HL-60 (cell line): ENCODE data around the gene TXNDC8.
A peak's percentile ranks its signal among the peaks of the same experiment; 100 is the strongest.
"Not testable (repeated sequence)": the region's sequence is repeated elsewhere in the genome, so short reads cannot be mapped to it uniquely, and the experiment has no call there.

Source experiments
- DNase-seq, 2 experiments: peaks; one replicate each; pipeline ENCODE4 v3.0.0-alpha.2; 2010 to 2020; ENCODE audit warnings: low read depth in 1 of 2, low spot score in 1 of 2
- H3K27ac ChIP-seq: fragments of 250-450 bp; sonication (Bioruptor Pico); replicated peaks from 2 replicates; pipeline ENCODE4 v1.5.1; 2020; ENCODE audit warnings: mild to moderate bottlenecking, moderate library complexity
- H3K27me3 ChIP-seq: fragments of 250-450 bp; sonication (Bioruptor Pico); 2 replicates; pipeline ENCODE4 v1.5.1; 2021; ENCODE audit warnings: mild to moderate bottlenecking, moderate library complexity; ENCODE audit not compliant: insufficient read depth, poor library complexity, severe bottlenecking
- H3K4me3 ChIP-seq: replicated peaks from 2 replicates; pipeline ENCODE4 v1.5.1; 2011; ENCODE audit warnings: mild to moderate bottlenecking, control low read depth, low read length; ENCODE audit not compliant: insufficient read depth
- GABPA ChIP-seq: IDR thresholded peaks from 2 replicates; pipeline ENCODE4 v1.6.1; 2012; ENCODE audit warnings: low read depth
- POLR2AphosphoS5 ChIP-seq: IDR thresholded peaks from 2 replicates; pipeline ENCODE4 v1.6.1; 2012; ENCODE audit warnings: low read depth
- SPI1 ChIP-seq: IDR thresholded peaks from 2 replicates; pipeline ENCODE4 v1.6.1; 2012; ENCODE audit warnings: low read depth, mild to moderate bottlenecking, borderline replicate concordance
- TF ChIP-seq, protein P1 (sequence below): IDR thresholded peaks from 2 replicates; pipeline ENCODE4 v1.6.1; 2012; ENCODE audit warnings: low read depth; ENCODE audit not compliant: insufficient replicate concordance
- TF ChIP-seq, protein P2 (sequence below): IDR thresholded peaks from one replicate; pipeline ENCODE4 v1.5.1; 2011; ENCODE audit warnings: low read length, control low read depth, inconsistent platforms; ENCODE audit not compliant: insufficient read depth

TXNDC8 gene

DNA sequence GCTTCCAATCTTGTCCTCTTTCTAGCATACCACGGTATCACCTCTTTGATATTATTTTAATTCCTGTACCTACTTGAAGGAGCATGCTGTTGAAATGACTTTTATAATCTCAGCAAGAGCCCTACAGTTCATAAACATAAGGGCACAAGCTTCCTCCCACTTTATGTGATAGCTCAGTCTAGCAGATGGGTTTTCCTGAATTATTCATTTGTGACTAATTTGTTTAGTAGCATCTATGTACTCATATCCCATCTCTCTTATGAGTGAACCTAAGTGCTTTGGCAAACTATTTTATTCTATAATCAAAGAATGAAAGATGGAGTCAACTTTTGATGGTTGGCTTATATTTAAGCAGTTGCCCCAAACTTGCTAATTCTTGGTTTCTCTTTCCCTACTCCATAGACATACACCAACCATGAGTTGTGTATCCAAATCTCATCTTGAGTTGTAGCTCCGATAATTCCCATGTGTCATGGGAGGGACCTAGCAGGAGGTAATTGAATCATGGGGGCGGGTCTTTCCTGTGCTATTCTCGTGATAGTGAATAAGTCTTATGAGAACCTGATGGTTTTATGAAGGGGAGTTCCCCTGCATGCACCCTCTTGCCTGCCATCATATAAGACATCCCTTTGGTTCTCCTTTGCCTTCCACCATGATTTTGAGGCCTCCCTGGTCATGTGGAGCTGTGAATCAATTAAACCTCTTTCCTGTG is 17.7 kb downstream of the TXNDC8 start:
- Histone ChIP-seq H3K4me3 (no peak overlapping the region), H3K27me3 (no peaks in the 10 kb centered on the region), H3K27ac (no peak overlapping the region)
- DNase-seq: no peak
- TF ChIP-seq, protein P1, sequence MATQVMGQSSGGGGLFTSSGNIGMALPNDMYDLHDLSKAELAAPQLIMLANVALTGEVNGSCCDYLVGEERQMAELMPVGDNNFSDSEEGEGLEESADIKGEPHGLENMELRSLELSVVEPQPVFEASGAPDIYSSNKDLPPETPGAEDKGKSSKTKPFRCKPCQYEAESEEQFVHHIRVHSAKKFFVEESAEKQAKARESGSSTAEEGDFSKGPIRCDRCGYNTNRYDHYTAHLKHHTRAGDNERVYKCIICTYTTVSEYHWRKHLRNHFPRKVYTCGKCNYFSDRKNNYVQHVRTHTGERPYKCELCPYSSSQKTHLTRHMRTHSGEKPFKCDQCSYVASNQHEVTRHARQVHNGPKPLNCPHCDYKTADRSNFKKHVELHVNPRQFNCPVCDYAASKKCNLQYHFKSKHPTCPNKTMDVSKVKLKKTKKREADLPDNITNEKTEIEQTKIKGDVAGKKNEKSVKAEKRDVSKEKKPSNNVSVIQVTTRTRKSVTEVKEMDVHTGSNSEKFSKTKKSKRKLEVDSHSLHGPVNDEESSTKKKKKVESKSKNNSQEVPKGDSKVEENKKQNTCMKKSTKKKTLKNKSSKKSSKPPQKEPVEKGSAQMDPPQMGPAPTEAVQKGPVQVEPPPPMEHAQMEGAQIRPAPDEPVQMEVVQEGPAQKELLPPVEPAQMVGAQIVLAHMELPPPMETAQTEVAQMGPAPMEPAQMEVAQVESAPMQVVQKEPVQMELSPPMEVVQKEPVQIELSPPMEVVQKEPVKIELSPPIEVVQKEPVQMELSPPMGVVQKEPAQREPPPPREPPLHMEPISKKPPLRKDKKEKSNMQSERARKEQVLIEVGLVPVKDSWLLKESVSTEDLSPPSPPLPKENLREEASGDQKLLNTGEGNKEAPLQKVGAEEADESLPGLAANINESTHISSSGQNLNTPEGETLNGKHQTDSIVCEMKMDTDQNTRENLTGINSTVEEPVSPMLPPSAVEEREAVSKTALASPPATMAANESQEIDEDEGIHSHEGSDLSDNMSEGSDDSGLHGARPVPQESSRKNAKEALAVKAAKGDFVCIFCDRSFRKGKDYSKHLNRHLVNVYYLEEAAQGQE: no peak
- TF ChIP-seq GABPA (no peak), POLR2AphosphoS5 (no peak), SPI1 (no peak)
- TF ChIP-seq, protein P2, sequence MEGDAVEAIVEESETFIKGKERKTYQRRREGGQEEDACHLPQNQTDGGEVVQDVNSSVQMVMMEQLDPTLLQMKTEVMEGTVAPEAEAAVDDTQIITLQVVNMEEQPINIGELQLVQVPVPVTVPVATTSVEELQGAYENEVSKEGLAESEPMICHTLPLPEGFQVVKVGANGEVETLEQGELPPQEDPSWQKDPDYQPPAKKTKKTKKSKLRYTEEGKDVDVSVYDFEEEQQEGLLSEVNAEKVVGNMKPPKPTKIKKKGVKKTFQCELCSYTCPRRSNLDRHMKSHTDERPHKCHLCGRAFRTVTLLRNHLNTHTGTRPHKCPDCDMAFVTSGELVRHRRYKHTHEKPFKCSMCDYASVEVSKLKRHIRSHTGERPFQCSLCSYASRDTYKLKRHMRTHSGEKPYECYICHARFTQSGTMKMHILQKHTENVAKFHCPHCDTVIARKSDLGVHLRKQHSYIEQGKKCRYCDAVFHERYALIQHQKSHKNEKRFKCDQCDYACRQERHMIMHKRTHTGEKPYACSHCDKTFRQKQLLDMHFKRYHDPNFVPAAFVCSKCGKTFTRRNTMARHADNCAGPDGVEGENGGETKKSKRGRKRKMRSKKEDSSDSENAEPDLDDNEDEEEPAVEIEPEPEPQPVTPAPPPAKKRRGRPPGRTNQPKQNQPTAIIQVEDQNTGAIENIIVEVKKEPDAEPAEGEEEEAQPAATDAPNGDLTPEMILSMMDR: no peak

- TF ChIP-seq SPI1: no peak
- TF ChIP-seq POLR2AphosphoS5: peak; percentile 24; the same call in 1 of the 2 replicates
- peak; percentile 87 to 88 for DNase-seq
- peak overlapping the region; percentile 81 for H3K27ac ChIP-seq
- no peak overlapping the region for H3K4me3 ChIP-seq
- no peaks in the 10 kb centered on the region for H3K27me3 ChIP-seq
These were observed 19.8 kb downstream of the TXNDC8 start for GRCh38 chr9:110317911-110318310.

GRCh38 chr9:110316261-110317075 is 21.2 kb downstream of the TXNDC8 start:
- DNase-seq: peak; percentile 82
- TF ChIP-seq, protein P2: no peak
- TF ChIP-seq SPI1: peak; percentile 90
- no peaks in the 10 kb centered on the region for H3K27me3 ChIP-seq
- H3K27ac ChIP-seq: peak overlapping the region; percentile 81
- H3K4me3 ChIP-seq: no peak overlapping the region

- not testable (repeated sequence) for H3K27ac ChIP-seq, H3K27me3 ChIP-seq, DNase-seq, H3K4me3 ChIP-seq
These were observed 25.7 kb downstream of the TXNDC8 start for GRCh38 chr9:110311978-110312377.

DNA sequence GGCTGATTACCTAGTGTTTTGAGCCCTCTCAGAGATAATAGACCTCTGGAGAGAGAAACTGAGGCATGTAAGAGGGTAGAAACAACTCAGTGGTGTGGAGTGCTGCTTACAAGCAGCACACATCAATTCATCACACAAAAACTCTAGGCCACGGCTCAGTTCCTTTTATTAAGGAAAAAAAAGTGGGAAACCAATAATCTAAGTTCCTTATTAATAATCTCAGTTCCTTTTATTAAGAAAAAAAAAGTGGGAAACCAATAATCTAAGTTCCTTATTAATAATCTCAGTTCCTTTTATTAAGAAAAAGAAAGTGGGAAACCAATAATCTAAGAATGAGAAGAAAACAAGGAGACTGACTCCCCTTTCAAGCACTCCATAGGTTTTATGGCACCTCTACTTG is 28.0 kb downstream of the TXNDC8 start:
- peak in 1 of 2 experiments; percentile 54 for DNase-seq
- no peak for TF ChIP-seq GABPA
- TF ChIP-seq, protein P2: no peak
- TF ChIP-seq POLR2AphosphoS5: no peak
- TF ChIP-seq, protein P1: no peak
- no peak for TF ChIP-seq SPI1
- Histone ChIP-seq H3K27ac (no peak overlapping the region), H3K27me3 (no peaks in the 10 kb centered on the region), H3K4me3 (no peak overlapping the region)
